Natural killer cell (primary cell): ENCODE results near the gene DNAJB5. TPM values are rescaled to one million over a fixed set of nuclear protein-coding genes. Genes with fewer than 3 reads are reported as not detected.

Experiments used
- ATAC-seq, 3 donors: fragments of 150-1000 bp in 2 of 3; fragments of 200-7000 bp in 1 of 3; cut with Tn5 transposase; 1 replicate in 1 of 3; 2 replicates in 2 of 3; pipeline ENCODE4 v1.10.0; 2021; ENCODE audit warnings: mild to moderate bottlenecking in 2 of 3, moderate library complexity in 2 of 3
- DNase-seq, 2 donors: peaks; one replicate each; pipeline versions ENCODE4 v3.0.0 to v3.0.0-alpha.2; 2013 to 2021; ENCODE audit warnings: mixed read lengths in 1 of 2
- H3K27ac ChIP-seq: one replicate; pipeline ENCODE4 v1.5.1; 2013; ENCODE audit warnings: mild to moderate bottlenecking, low read length
- H3K27me3 ChIP-seq: one replicate; pipeline ENCODE4 v1.6.1; 2013; ENCODE audit warnings: low read length; ENCODE audit not compliant: control insufficient read depth, insufficient read depth
- H3K36me3 ChIP-seq: one replicate; pipeline ENCODE4 v1.6.1; 2013; ENCODE audit warnings: low read length; ENCODE audit not compliant: control insufficient read depth, insufficient read depth
- H3K4me1 ChIP-seq: one replicate; pipeline ENCODE4 v1.6.1; 2013; ENCODE audit warnings: low read length; ENCODE audit not compliant: control insufficient read depth, insufficient read depth
- H3K4me3 ChIP-seq: one replicate; pipeline ENCODE4 v1.5.1; 2013; ENCODE audit warnings: low read length
- H3K9me3 ChIP-seq: one replicate; pipeline ENCODE4 v1.6.1; 2013; ENCODE audit warnings: low read length; ENCODE audit not compliant: control insufficient read depth, insufficient read depth
- H3K27ac Mint-ChIP-seq, 2 donors: one replicate each; pipeline ENCODE4 v1.8.0; 2022; ENCODE audit warnings: mild to moderate bottlenecking in 2 of 2, mixed read lengths in 2 of 2, moderate library complexity in 1 of 2
- H3K27me3 Mint-ChIP-seq, 2 donors: one replicate each; pipeline ENCODE4 v1.8.0; 2022; ENCODE audit warnings: low read depth in 2 of 2, mixed read lengths in 2 of 2
- H3K36me3 Mint-ChIP-seq: one replicate; pipeline ENCODE4 v1.8.0; 2022; ENCODE audit warnings: mixed read lengths
- H3K4me1 Mint-ChIP-seq, 2 donors: one replicate each; pipeline ENCODE4 v1.8.0; 2022; ENCODE audit warnings: mixed read lengths in 2 of 2
- H3K4me3 Mint-ChIP-seq: one replicate; pipeline ENCODE4 v1.8.0; 2022; ENCODE audit warnings: mild to moderate bottlenecking, moderate library complexity, mixed read lengths
- H3K9me3 Mint-ChIP-seq, 2 donors: one replicate each; pipeline ENCODE4 v1.8.0; 2022; ENCODE audit warnings: mixed read lengths in 2 of 2
- CTCF ChIP-seq: fragments of 200-600 bp; IDR thresholded peaks from one replicate; pipeline ENCODE4 v1.8.0; 2022; ENCODE audit warnings: antibody characterized with exemption
- WGBS: methylation state at CpG from one replicate; pipeline ENCODE4 v1.1.7; 2013; ENCODE audit warnings: missing lambda C conversion rate; ENCODE audit not compliant: insufficient coverage; 5-methylcytosine and 5-hydroxymethylcytosine counted together
- intact Hi-C: fragments of 100-400 bp; cut with micrococcal nuclease; formaldehyde crosslinking; loops from one replicate; pipeline ENCODE4 v1.14.2; 2022
- total RNA-seq, 4 donors: library from RNA; stranded (reverse); fragments of 120-200 nt in 1 of 4; gene quantifications; one replicate each; pipeline versions ENCODE4 v1.2.3 to v1.2.4, GENCODE V29; 2013 to 2022

The DNAJB5 gene
- total RNA-seq, 3 donors from 2014 or later (not counting 1 experiment from before 2014, with no cell fraction given): 1.1 to 2.4 (median 1.9) TPM

GRCh38 chr9:34976441-34976840 is 13.1 kb upstream of the DNAJB5 start:
- Mint-ChIP-seq H3K4me3 (no peak overlapping the region), H3K4me1 (no peaks in the 10 kb centered on the region), H3K9me3 (no peaks in the 10 kb centered on the region), H3K27ac (no peak overlapping the region), H3K27me3 (peaks cover 0 to 10% of the 10 kb centered on the region in 2 donors), H3K36me3 (no peaks in the 10 kb centered on the region)
- no peaks in the 10 kb centered on the region for H3K27me3 ChIP-seq
- ATAC-seq (no peak), DNase-seq (no peak)
- H3K27ac ChIP-seq: no peak overlapping the region
- no peaks in the 10 kb centered on the region for H3K4me1 ChIP-seq
- intact Hi-C loops: no loop called here
- no peaks in the 10 kb centered on the region for H3K36me3 ChIP-seq
- WGBS: 87% methylated on average over 11 of the region's 11 CpGs
- no peaks in the 10 kb centered on the region for H3K9me3 ChIP-seq
- H3K4me3 ChIP-seq: no peak overlapping the region
- no peak for TF ChIP-seq CTCF

GRCh38 chr9:34976992-34977391 is 12.6 kb upstream of the DNAJB5 start:
- Histone ChIP-seq H3K4me3 (no peak overlapping the region), H3K36me3 (no peaks in the 10 kb centered on the region), H3K4me1 (peaks cover under 1% of the 10 kb centered on the region), H3K27me3 (no peaks in the 10 kb centered on the region), H3K9me3 (no peaks in the 10 kb centered on the region), H3K27ac (no peak overlapping the region)
- Mint-ChIP-seq H3K27me3 (peaks cover 0 to 10% of the 10 kb centered on the region in 2 donors), H3K4me3 (no peak overlapping the region), H3K27ac (no peak overlapping the region), H3K9me3 (no peaks in the 10 kb centered on the region), H3K4me1 (no peaks in the 10 kb centered on the region), H3K36me3 (no peaks in the 10 kb centered on the region)
- no peak for TF ChIP-seq CTCF
- no peak for DNase-seq
- no peak for ATAC-seq
- intact Hi-C loops: no loop called here
- 90% methylated on average over 11 of the region's 11 CpGs for WGBS

GRCh38 chr9:34980181-34980761 is 9.3 kb upstream of the DNAJB5 start:
- Histone ChIP-seq H3K4me1 (peaks cover 16% of the 10 kb centered on the region), H3K4me3 (no peak overlapping the region), H3K9me3 (no peaks in the 10 kb centered on the region), H3K36me3 (no peaks in the 10 kb centered on the region), H3K27ac (no peak overlapping the region), H3K27me3 (no peaks in the 10 kb centered on the region)
- TF ChIP-seq CTCF: no peak
- Mint-ChIP-seq H3K27ac (no peak overlapping the region), H3K36me3 (no peaks in the 10 kb centered on the region), H3K27me3 (peaks cover 0 to 3% of the 10 kb centered on the region in 2 donors), H3K9me3 (no peaks in the 10 kb centered on the region), H3K4me1 (no peaks in the 10 kb centered on the region), H3K4me3 (no peak overlapping the region)
- DNase-seq: no peak
- no peak for ATAC-seq
- WGBS: 79% methylated on average over 11 of the region's 11 CpGs
- intact Hi-C loops: no loop called here

GRCh38 chr9:34982361-34982760 is 7.2 kb upstream of the DNAJB5 start:
- Mint-ChIP-seq H3K27ac (no peak overlapping the region), H3K9me3 (no peaks in the 10 kb centered on the region), H3K4me1 (peaks cover 5 to 12% of the 10 kb centered on the region in 2 donors), H3K4me3 (no peak overlapping the region), H3K36me3 (no peaks in the 10 kb centered on the region), H3K27me3 (peaks cover 0 to 3% of the 10 kb centered on the region in 2 donors)
- whole genome bisulfite sequencing: 35% methylated on average over 7 of the region's 7 CpGs
- H3K4me3 ChIP-seq: no peak overlapping the region
- no peak overlapping the region for H3K27ac ChIP-seq
- no peak for DNase-seq
- peaks cover 29% of the 10 kb centered on the region for H3K4me1 ChIP-seq
- TF ChIP-seq CTCF: no peak
- no peaks in the 10 kb centered on the region for H3K36me3 ChIP-seq
- intact Hi-C loops: no loop called here
- H3K27me3 ChIP-seq: no peaks in the 10 kb centered on the region
- H3K9me3 ChIP-seq: no peaks in the 10 kb centered on the region
- no peak for ATAC-seq
